Measurements from ENCODE around the gene GATA3.
"Not testable (repeated sequence)": the region's sequence is repeated elsewhere in the genome, so short reads cannot be mapped to it uniquely, and the experiment has no call there.

The GATA3 gene

GRCh38 chr10:8054494-8055407, at the start of gene GATA3:
Gene GATA3, plus strand, starts transcription at chr10:8054688. Its CDS starts 968 bp downstream, at chr10:8055656.
- peak; percentile 39 for DNase-seq

- DNase-seq, result no peak
Measured at GRCh38 chr10:8006274-8006999, 48.1 kb upstream of the GATA3 start.

- no peak for DNase-seq
Measured at GRCh38 chr10:8009031-8009430, 45.5 kb upstream of the GATA3 start.

GRCh38 chr10:8013006-8013405, 41.5 kb upstream of the GATA3 start:
- DNase-seq, result no peak

- no peak for DNase-seq
Measured at GRCh38 chr10:8013619-8014018, 40.9 kb upstream of the GATA3 start.

GRCh38 chr10:8014649-8015048, 39.8 kb upstream of the GATA3 start:
- no peak for DNase-seq

GRCh38 chr10:8017277-8017676, 37.2 kb upstream of the GATA3 start:
- DNase-seq, result peak; percentile 33

- DNase-seq, result no peak
Measured at GRCh38 chr10:8023321-8023720, 31.2 kb upstream of the GATA3 start.

GRCh38 chr10:8023851-8024250, 30.6 kb upstream of the GATA3 start:
- no peak for DNase-seq

- no peak for DNase-seq
Measured at GRCh38 chr10:8026349-8027259, 27.9 kb upstream of the GATA3 start.

- not testable (repeated sequence) for DNase-seq
Measured at GRCh38 chr10:8031211-8031610, 23.3 kb upstream of the GATA3 start.

GRCh38 chr10:8032558-8032957, 21.9 kb upstream of the GATA3 start:
- DNase-seq, result no peak

GRCh38 chr10:8033812-8034465, 20.5 kb upstream of the GATA3 start:
- DNase-seq, result no peak

- DNase-seq, result no peak
Measured at GRCh38 chr10:8034466-8035005, 20.0 kb upstream of the GATA3 start.

- DNase-seq, result no peak
Measured at GRCh38 chr10:8035006-8035640, 19.4 kb upstream of the GATA3 start.

- no peak for DNase-seq
Measured at GRCh38 chr10:8035641-8036470, 18.6 kb upstream of the GATA3 start.

- DNase-seq, result no peak
Measured at GRCh38 chr10:8036506-8037198, 17.8 kb upstream of the GATA3 start.

- no peak for DNase-seq
Measured at GRCh38 chr10:8037199-8037801, 17.2 kb upstream of the GATA3 start.
